K562 (cell line): Measurements from ENCODE around the gene ACSM2B. TPM values are rescaled to one million over a fixed set of nuclear protein-coding genes. Genes with fewer than 3 reads are reported as not detected.

ENCODE experiments used
- ATAC-seq: fragments of 200-7000 bp; cut with Tn5 transposase; 3 replicates; pipeline ENCODE4 v1.9.1; 2020; ENCODE audit warnings: moderate library complexity
- BruUV-seq: library from RNA; stranded (reverse); fragments of 400-500 nt; replicated peaks from 2 replicates; lab custom pipeline; 2021; lab: Mats Ljungman, UMichigan
- CTCF ChIA-PET: fragments of 300-600 bp; formaldehyde crosslinking; extraction: SDS; loops from one replicate; lab custom pipeline; 2021; ENCODE audit warnings: low intra/inter-chr PET ratio; lab: Yijun Ruan, JAX
- POLR2A ChIA-PET: fragments of 300-600, 350-650 bp; sonication (Branson Sonifier 250); formaldehyde crosslinking; extraction: SDS; loops from one replicate; lab custom pipeline; 2021; ENCODE audit warnings: antibody characterized with exemption, inconsistent platforms; lab: Yijun Ruan, JAX
- DNase-seq, 4 experiments: peaks; one replicate each; pipeline versions ENCODE4 v3.0.0 to v3.0.0-alpha.2; 2011 to 2018; ENCODE audit warnings: low spot score in 3 of 4, mixed read lengths in 3 of 4; ENCODE audit errors: extremely low read depth in 1 of 4
- FAIRE-seq: peaks from 2 replicates; lab custom pipeline; 2011; peaks lifted over from hg19 to GRCh38; lab: Jason Lieb, UNC
- H2AFZ ChIP-seq: 2 replicates; pipeline ENCODE4 v1.6.0; 2011; ENCODE audit warnings: low read depth, low read length, control low read depth, inconsistent platforms
- H3K27ac ChIP-seq: fragments of 200-600 bp; 3 replicates; pipeline ENCODE4 v1.8.0; 2011; ENCODE audit warnings: low read depth, mild to moderate bottlenecking, control low read depth, inconsistent platforms, low read length, moderate library complexity, mixed read lengths; ENCODE audit errors: extremely low read depth
- H3K27me3 ChIP-seq, 2 experiments: fragments of 300-600 bp in 1 of 2; 2 replicates in 1 of 2; 3 replicates in 1 of 2; pipeline versions ENCODE4 v1.6.0 to v1.8.0; 2011; ENCODE audit warnings: inconsistent platforms in 2 of 2, low read length in 2 of 2, mild to moderate bottlenecking in 1 of 2, mixed read lengths in 1 of 2, moderate library complexity in 1 of 2; ENCODE audit not compliant: control insufficient read depth in 2 of 2, insufficient read depth in 2 of 2
- H3K36me3 ChIP-seq: fragments of 300-600 bp; 3 replicates; pipeline ENCODE4 v1.8.0; 2011; ENCODE audit warnings: mild to moderate bottlenecking, low read length, inconsistent platforms; ENCODE audit not compliant: control insufficient read depth, insufficient read depth
- H3K4me1 ChIP-seq, 2 experiments: fragments of 200-600 bp in 1 of 2; replicated peaks in 1 of 2; 2 replicates in 1 of 2; 3 replicates in 1 of 2; pipeline versions ENCODE4 v1.5.1 to v1.8.0; 2011; ENCODE audit warnings: inconsistent platforms in 2 of 2, low read length in 2 of 2, mild to moderate bottlenecking in 1 of 2, mixed read lengths in 1 of 2, moderate library complexity in 1 of 2; ENCODE audit not compliant: control insufficient read depth in 2 of 2, insufficient read depth in 2 of 2
- H3K4me2 ChIP-seq: 2 replicates; pipeline ENCODE4 v1.6.1; 2011; ENCODE audit warnings: low read length, control low read depth, inconsistent platforms, mixed read lengths; ENCODE audit not compliant: insufficient read depth
- H3K4me3 ChIP-seq: fragments of 200-600 bp; sonication (generic), shearing (Covaris generic); 2 replicates; pipeline ENCODE4 v1.5.1; 2016; ENCODE audit warnings: control low read depth, inconsistent platforms
- H3K79me2 ChIP-seq: fragments of 200-600 bp; 3 replicates; pipeline ENCODE4 v1.8.0; 2011; ENCODE audit warnings: low read length, inconsistent platforms; ENCODE audit not compliant: control insufficient read depth, insufficient read depth
- H3K9ac ChIP-seq, 2 experiments: 2 replicates each; pipeline versions ENCODE4 v1.6.0 to v1.6.1; 2011; ENCODE audit warnings: low read depth in 2 of 2, low read length in 2 of 2, control low read depth in 1 of 2, inconsistent platforms in 1 of 2, mild to moderate bottlenecking in 1 of 2, mixed read lengths in 1 of 2; ENCODE audit not compliant: insufficient read depth in 1 of 2
- H3K9me1 ChIP-seq: one replicate; pipeline ENCODE4 v1.6.0; 2011; ENCODE audit warnings: inconsistent platforms, mild to moderate bottlenecking, low read length, moderate library complexity; ENCODE audit not compliant: control insufficient read depth, insufficient read depth
- H3K9me3 ChIP-seq: replicated peaks from 2 replicates; pipeline ENCODE4 v1.5.1; 2011; ENCODE audit warnings: low read depth, low read length, inconsistent platforms; ENCODE audit not compliant: control insufficient read depth, insufficient read depth
- H4K20me1 ChIP-seq: replicated peaks from 2 replicates; pipeline ENCODE4 v1.6.1; 2011; ENCODE audit warnings: low read length, inconsistent platforms, mixed read lengths; ENCODE audit not compliant: control insufficient read depth, insufficient read depth
- CHCHD3 ChIP-seq: fragments of 250-450 bp; sonication (Bioruptor Pico); IDR thresholded peaks from 2 replicates; pipeline ENCODE4 v2.1.2; 2022; ENCODE audit warnings: mild to moderate bottlenecking
- GATAD2A ChIP-seq: fragments of 450-650 bp; IDR thresholded peaks from 2 replicates; pipeline ENCODE4 v1.6.1; 2017
- NEUROD1 ChIP-seq: fragments of 150-350 bp; IDR thresholded peaks from 2 replicates; pipeline ENCODE4 v1.6.1; 2014; ENCODE audit warnings: borderline replicate concordance, low read length, low read depth; ENCODE audit not compliant: partially characterized antibody
- NFE2 ChIP-seq: IDR thresholded peaks from 2 replicates; pipeline ENCODE4 v1.6.1; 2014; ENCODE audit warnings: antibody characterized with exemption, low read depth
- TCF7 ChIP-seq: sonication (generic); IDR thresholded peaks from 2 replicates; pipeline ENCODE4 v1.6.1; 2016; ENCODE audit warnings: antibody characterized with exemption, borderline replicate concordance
- WGBS: fragments of 100-300 bp; shearing (Covaris generic); methylation state at CpG from one replicate; pipeline ENCODE4 v1.1.6; 2016; ENCODE audit warnings: low coverage, mixed read lengths; ENCODE audit not compliant: insufficient coverage; ENCODE audit errors: missing lambda C conversion rate; 5-methylcytosine and 5-hydroxymethylcytosine counted together
- in situ Hi-C: fragments of 300-500 bp; cut with MboI; formaldehyde crosslinking; loops from 4 replicates; pipeline ENCODE4 v1.15.0; 2018; ENCODE audit warnings: inconsistent platforms, mixed read lengths
- intact Hi-C: fragments of 100-400 bp; cut with micrococcal nuclease; formaldehyde crosslinking; loops from 2 replicates; pipeline ENCODE4 v1.14.2; 2022
- polyA plus RNA-seq, 8 experiments: library from polyadenylated mRNA; depleted of rRNA in 4 of 8; stranded (reverse) in 5 of 8; unstranded in 3 of 8; fragments of >200 nt; fragmentation: Nextera tagmentation in 2 of 8; fragmentation: Illumina TruSeq in 1 of 8; extraction: Ambion mirVana in 2 of 8; extraction: Trizol in 1 of 8; gene quantifications; 2 replicates each; pipeline versions ENCODE4 v1.2.1 to v1.2.3, GENCODE V29; 2011 to 2014; ENCODE audit warnings: inconsistent platforms in 1 of 8, missing spikeins in 1 of 8
- total RNA-seq, 7 experiments: library from RNA; depleted of rRNA in 6 of 7; stranded (reverse); fragments of >200 nt in 6 of 7; fragmentation: Illumina TruSeq in 2 of 7; extraction: Trizol in 2 of 7; gene quantifications; 2 replicates each; pipeline versions ENCODE4 v1.2.1 to v1.2.3, GENCODE V29; 2011 to 2021; ENCODE audit warnings: low replicate concordance in 1 of 7
- TF ChIP-seq, protein P1 (sequence below), 2 experiments: IDR thresholded peaks in 1 of 2; conservative IDR thresholded peaks in 1 of 2; 2 replicates each; pipeline ENCODE4 v1.6.1; 2016; ENCODE audit warnings: low read depth in 2 of 2, mild to moderate bottlenecking in 1 of 2, missing compliant biosample characterization in 1 of 2, missing genetic modification characterization in 1 of 2, moderate library complexity in 1 of 2

The ACSM2B gene
- total and polyA plus RNA-seq, 9 of the 15 experiments (the other 6 are each of a cell fraction or from before 2014, with no cell fraction given), result 0.06 to 0.69 (median 0.55) TPM; not detected in 3

- intact Hi-C loops, result no loop called here
- H3K9ac ChIP-seq, result peak overlapping the region in 1 of 2 experiments; percentile 26; a peak in 1 of 4 replicates
These were observed 35.3 kb upstream of the ACSM2B start for GRCh38 chr16:20611350-20611902.

More at GRCh38 chr16:20611350-20611902, 35.3 kb upstream of the ACSM2B start:
- BruUV-seq, result no TSS peak
- in situ Hi-C loops, result no loop called here
- no peak overlapping the region for H3K4me2 ChIP-seq
- DNase-seq (no peak), FAIRE-seq (no peak), ATAC-seq (no peak)
- peaks cover 11 to 50% of the 10 kb centered on the region in 2 experiments for H3K27me3 ChIP-seq
- no peaks in the 10 kb centered on the region for H3K9me3 ChIP-seq
- no peak overlapping the region for H2AFZ ChIP-seq
- ChIA-PET CTCF (no interaction called here), POLR2A (interaction anchor here (1.0 to 1.3 kb wide), 4 partner anchors 12 to 286 kb away, joined by 3 to 6 read pairs (median 4); no protein-coding TSS in a partner anchor)
- peaks cover 0 to 13% of the 10 kb centered on the region in 2 experiments; a peak in 3 of 5 replicates for H3K4me1 ChIP-seq
- no peak overlapping the region for H3K27ac ChIP-seq
- no peaks in the 10 kb centered on the region for H3K36me3 ChIP-seq
- WGBS, result 0% methylated on average over 2 of the region's 2 CpGs
- H3K9me1 ChIP-seq, result no peaks in the 10 kb centered on the region
- no peak overlapping the region for H3K4me3 ChIP-seq
- TF ChIP-seq CHCHD3 (CRISPR knock-in tag) (no peak), NFE2 (no peak), GATAD2A (no peak), TCF7 (no peak), NEUROD1 (no peak)
- TF ChIP-seq, protein P1, sequence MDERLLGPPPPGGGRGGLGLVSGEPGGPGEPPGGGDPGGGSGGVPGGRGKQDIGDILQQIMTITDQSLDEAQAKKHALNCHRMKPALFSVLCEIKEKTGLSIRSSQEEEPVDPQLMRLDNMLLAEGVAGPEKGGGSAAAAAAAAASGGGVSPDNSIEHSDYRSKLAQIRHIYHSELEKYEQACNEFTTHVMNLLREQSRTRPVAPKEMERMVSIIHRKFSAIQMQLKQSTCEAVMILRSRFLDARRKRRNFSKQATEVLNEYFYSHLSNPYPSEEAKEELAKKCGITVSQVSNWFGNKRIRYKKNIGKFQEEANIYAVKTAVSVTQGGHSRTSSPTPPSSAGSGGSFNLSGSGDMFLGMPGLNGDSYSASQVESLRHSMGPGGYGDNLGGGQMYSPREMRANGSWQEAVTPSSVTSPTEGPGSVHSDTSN (CRISPR knock-in tag; IDR thresholded peaks at IDR 0.05; ENCODE audit: low read depth), result no peak
- TF ChIP-seq, protein P1 (tag; conservative IDR thresholded peaks at IDR 0.05; ENCODE audit: low read depth), result no peak
- H3K79me2 ChIP-seq, result no peaks in the 10 kb centered on the region
- no peaks in the 10 kb centered on the region for H4K20me1 ChIP-seq
